GM18870 (cell line): ENCODE data around the gene USP21.
A peak's percentile ranks its signal among the peaks of the same experiment; 100 is the strongest.

Source experiments
- ATAC-seq: cut with Tn5 transposase; IDR thresholded peaks from one replicate; pipeline ENCODE4 v1.9.1; 2021; ENCODE audit warnings: moderate library complexity; ENCODE audit not compliant: unreplicated experiment

USP21 gene

GRCh38 chr1:161132410-161133219 lies 26.7 kb upstream of the USP21 start, which contains the start of gene DEDD:
Gene DEDD (minus strand): TSS chr1:161132667. CDS start chr1:161124462, 8,205 bp downstream.
- ATAC-seq = peak; percentile 93

GRCh38 chr1:161133220-161133740 lies 26.0 kb upstream of the USP21 start:
- ATAC-seq = no peak

GRCh38 chr1:161137881-161138280 lies 21.4 kb upstream of the USP21 start:
- no peak for ATAC-seq

DNA sequence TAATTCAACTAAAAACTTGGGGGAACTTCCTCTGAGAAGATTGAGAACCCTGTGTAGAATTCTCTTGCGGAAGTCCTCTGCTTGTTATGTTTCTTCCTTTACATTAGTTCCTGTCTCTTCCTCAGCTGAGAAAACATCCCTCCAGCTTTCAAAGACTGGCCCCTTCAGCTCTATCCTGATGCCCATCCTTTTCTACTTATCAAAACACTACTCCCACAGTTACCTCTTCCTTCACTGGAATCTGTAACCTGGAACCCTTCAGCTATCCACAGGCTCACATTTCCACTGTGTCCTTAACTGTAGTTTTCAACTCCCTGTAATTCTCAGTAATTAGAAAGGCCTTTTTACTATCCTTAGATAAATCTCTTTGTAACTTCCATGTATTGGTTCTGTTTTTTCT lies 20.9 kb upstream of the USP21 start:
- no peak for ATAC-seq

DNA sequence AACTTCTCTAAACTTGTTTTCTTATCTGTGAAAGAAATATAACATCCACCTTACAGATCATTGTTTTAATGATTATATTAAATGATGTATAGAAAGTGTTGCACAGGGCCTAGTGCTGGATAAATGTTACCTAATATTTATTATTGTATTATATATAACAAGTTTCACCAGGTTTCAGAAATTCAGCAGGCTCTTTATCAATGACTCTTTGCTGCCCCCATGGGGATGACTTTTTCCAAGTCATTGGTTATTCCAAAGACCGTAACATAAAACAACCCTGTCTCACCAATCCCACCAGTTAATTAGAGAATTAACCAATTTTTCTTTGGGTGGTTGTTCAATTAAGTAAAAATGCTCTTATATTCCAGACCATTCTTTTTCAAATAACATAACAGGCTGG lies 19.5 kb upstream of the USP21 start:
- no peak for ATAC-seq

- no peak for ATAC-seq
Measured at GRCh38 chr1:161140755-161141400, 18.4 kb upstream of the USP21 start.

DNA sequence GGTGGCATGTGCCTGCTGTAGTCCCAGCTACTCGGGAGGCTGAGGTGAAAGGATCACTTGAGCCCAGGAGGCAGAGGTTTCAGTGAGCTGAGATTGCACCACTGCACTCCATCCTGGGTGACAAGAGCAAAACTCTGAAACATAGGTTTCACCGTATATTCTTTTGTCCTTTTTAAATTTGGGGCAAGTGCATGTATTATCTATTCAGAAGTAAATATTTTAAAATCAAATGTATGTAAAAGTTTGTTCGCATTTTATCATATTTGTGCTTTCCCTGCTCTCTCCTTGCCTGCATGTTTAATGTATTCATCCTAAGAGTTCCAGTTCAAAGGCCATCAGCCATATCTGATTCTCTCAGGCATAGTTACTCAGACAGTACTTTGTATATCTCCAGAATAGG lies 13.5 kb upstream of the USP21 start:
- ATAC-seq = no peak

GRCh38 chr1:161153176-161153575 lies 6.1 kb upstream of the USP21 start:
- no peak for ATAC-seq

DNA sequence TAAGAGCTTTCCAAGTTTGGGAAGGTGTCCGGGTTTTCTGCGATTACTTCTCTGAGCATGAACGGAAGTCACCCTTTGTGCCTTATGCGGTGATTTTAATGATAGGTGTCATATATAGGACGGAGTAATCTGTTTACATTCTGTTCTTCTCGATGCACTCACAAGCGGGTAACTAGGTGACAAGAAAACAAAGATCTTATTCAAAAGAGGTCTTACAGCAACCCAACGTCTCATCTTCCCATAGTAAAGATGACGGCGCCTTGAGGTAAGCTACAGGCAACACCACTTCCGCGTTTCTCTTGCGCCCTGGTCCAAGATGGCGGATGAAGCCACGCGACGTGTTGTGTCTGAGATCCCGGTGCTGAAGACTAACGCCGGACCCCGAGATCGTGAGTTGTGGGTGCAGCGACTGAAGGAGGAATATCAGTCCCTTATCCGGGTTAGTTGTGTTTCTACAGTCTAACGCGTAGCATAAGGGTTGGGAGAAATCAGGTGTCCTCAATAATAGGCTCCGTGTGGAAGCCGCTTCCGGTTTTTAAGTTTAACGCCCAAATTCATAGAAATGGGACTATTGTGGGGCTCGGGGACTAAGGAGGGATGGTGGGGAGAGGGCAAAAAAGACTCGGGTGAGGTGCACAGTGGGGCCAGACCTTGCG lies 5.5 kb upstream of the USP21 start, which contains the start of gene UFC1:
Gene UFC1 (plus strand): TSS at position 297 of the 656 bp plus-strand sequence. CDS start 20 bp downstream, at position 317.
- ATAC-seq = no peak

- no peak for ATAC-seq
Measured at GRCh38 chr1:161157867-161158266, 1.4 kb upstream of the USP21 start.

GRCh38 chr1:161158316-161159010 lies 837 bp upstream of the USP21 start:
- no peak for ATAC-seq

DNA sequence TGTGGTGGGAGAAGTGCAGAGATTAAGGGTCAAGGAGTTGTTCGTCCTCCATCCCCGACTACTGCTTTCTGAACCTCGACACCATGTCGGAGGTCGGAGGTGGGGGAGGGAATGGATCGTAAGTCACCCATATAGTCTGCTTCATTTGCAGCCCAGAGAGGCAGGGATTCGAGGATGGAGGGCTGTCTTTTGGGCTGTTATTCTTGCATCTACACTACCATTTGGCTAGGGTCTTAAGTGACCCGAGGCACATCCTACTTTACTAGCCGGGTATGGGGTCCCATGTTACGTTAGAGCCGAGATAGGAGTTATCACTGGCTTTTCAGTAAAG lies 578 bp downstream of the USP21 start:
- no peak for ATAC-seq

DNA sequence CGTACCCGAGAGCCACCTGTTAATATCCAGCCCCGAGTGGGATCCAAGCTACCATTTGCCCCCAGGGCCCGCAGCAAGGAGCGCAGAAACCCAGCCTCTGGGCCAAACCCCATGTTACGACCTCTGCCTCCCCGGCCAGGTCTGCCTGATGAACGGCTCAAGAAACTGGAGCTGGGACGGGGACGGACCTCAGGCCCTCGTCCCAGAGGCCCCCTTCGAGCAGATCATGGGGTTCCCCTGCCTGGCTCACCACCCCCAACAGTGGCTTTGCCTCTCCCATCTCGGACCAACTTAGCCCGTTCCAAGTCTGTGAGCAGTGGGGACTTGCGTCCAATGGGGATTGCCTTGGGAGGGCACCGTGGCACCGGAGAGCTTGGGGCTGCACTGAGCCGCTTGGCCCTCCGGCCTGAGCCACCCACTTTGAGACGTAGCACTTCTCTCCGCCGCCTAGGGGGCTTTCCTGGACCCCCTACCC lies 1.4 kb downstream of the USP21 start:
- no peak for ATAC-seq

DNA sequence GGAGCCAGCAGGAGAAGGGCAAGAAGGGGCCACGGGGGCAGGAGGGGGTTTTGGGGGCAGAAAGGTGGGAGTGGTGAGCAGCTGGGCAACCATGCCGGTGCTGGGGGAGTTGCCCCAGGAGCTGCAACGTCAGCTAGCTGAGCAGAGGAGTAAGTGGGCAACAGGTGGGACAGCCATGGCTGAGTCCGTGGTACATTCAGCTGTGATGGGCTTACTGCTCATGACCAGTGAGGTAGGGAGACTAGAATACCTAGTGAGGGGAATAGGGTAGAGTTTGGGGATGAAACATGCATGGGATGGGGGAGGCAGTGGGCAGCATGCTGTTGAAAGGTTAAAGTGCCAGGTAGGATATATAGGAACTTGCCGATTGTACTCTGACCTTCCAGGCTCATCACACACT lies 2.4 kb downstream of the USP21 start:
- ATAC-seq = no peak

- ATAC-seq = no peak
Measured at GRCh38 chr1:161162052-161162451, 2.8 kb downstream of the USP21 start.

GRCh38 chr1:161162806-161163205 lies 3.5 kb downstream of the USP21 start:
- ATAC-seq = no peak

GRCh38 chr1:161163793-161164192 lies 4.5 kb downstream of the USP21 start:
- ATAC-seq = no peak

DNA sequence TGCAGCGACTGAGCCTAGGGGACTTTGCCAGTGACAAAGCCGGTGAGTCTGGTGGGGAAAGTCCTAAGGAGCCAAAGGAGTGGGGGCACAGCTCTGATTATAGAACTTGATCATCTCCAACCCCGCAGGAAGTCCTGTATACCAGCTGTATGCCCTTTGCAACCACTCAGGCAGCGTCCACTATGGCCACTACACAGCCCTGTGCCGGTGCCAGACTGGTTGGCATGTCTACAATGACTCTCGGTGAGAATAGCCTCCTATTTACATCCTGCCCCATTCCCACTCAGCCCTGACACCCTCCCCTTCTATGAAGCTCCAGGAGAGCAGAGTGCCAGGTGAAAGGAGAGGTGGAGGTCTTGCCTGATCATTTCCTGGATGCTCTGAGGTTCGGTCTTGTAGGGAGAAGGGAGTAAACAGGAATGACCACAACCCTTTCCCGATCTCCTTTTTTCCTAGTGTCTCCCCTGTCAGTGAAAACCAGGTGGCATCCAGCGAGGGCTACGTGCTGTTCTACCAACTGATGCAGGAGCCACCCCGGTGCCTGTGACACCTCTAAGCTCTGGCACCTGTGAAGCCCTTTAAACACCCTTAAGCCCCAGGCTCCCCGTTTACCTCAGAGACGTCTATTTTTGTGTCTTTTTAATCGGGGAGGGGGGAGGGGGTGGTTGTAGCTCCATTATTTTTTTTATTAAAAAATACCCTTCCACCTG lies 5.8 kb downstream of the USP21 start:
- no peak for ATAC-seq

- peak; percentile 90 for ATAC-seq
Measured at GRCh38 chr1:161165742-161166668, 6.7 kb downstream of the USP21 start, which contains the start of gene PPOX. Gene PPOX (plus strand): TSS chr1:161166426. CDS start chr1:161166848, 422 bp downstream.
